ENCODE data around the gene CDCP2.

CDCP2 gene

DNA sequence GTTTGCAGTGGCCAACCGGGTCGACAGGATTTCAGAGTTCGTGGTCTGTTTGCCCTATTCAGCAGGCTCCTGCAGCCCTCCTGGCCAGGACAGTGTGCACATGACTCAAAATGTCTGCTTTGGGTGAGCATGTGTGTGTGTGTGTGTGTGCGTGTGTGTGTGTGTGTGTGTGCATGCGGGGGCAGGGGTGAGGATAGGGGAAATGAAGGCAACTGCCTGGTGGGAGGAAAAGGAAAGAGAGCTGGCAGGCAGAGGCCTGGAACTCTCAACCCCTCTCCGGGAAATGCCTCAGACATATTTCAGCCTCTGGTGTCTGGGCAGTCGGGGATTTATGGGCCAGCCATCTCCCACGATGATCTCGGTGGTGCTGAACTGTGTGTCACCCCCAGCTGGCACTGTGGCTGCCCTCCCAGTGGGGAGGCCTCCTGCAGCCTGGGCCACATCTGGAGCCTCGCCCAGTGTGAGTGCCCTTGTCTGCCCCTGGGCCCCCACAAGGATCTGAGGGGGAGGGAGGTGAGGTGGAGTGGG is 15.2 kb downstream of the CDCP2 start:
- no peak for DNase-seq (ENCODE audit: low read depth in 2 of 2)

DNA sequence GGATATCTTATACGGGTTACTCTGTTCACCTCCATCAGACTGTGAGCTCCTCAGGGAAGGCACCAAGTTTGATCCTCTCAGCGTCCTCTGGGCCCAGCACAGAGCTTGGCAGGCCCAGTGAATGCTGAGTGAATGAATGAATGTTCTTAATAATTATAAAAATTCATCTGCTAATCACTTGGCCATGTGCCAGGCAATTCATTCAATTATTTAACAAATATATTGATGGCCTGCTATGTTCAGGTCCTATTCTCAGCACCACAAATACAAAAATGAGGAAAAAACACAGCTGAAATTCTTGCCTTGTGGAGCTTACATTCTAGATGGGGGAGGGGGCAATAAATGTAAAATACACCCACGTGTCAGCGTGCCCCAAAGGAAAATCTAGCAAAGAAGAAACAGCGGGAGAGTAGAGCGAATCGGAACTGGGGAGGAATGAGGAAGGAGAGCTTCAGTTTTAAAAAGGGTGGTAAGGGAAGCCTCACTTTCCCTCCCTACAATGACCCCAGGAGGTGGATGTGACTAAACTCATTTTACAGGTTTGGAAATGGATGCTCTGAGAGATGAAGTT is 15.8 kb downstream of the CDCP2 start:
- DNase-seq (ENCODE audit: low read depth in 2 of 2) = no peak

DNA sequence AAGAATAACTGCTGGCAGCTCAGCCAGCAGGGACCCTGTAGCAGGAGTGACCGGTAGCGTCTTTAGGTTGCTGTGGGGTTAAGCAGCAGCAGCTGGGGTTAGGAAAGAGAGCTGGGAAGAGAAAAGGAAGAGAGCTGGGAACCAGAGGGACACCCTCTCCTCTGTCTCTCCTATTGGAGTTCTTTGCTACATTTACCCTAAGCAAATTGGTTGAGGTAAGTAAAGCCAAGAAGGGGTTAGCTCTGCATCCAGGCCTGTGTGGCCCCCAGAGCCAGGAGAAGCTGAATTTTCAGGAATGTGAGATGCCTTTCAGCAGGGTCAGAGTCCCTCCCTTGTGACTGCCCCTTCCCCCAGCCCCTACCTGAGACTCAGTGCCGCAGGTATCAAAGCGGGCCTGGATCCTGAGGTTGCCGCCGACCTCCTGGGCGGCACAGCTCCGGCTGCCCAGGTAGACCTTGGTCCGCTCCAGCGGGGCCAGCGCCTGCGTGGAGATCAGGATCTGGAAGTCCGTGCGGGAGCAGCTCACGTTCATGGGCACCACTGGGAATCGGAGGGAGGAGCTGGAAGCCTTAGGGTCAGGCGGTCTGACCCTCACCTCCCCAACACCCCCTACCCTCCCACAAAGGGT is 16.4 kb downstream of the CDCP2 start:
- no peak for DNase-seq (ENCODE audit: low read depth in 2 of 2)

DNA sequence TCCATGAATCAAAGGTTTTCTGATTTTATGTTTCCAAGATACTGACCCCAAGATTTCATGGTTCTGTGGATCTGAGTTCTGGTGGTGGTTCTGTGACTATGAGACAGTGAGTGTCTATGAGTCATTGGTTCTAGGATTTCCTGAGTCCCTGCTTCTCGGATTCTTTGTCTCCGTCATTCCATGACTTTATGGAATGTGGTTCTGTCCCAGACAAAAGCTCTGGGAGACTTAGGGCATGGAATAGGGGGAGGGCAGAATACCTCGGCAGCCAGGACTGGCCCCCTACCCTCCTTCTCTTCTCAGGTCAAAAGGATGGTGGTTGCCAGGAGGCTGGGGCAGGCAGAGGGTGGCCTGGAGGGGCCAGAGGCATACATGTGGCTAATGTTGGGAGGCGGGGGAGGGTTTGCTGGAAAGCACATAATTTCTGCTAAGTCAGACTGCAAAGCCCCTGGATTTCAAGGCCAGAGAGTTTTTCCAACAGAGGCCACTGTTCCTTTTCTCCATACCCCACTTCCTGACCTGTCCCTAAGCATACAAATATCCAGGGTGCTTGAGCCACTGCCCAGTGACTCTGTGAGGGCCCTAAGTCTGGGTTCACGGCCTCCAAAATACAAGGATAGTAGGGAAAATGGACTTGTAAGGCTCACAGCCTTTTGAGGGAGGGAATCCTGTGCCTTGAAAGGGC is 17.2 kb downstream of the CDCP2 start:
- DNase-seq (ENCODE audit: low read depth in 2 of 2) = no peak

DNA sequence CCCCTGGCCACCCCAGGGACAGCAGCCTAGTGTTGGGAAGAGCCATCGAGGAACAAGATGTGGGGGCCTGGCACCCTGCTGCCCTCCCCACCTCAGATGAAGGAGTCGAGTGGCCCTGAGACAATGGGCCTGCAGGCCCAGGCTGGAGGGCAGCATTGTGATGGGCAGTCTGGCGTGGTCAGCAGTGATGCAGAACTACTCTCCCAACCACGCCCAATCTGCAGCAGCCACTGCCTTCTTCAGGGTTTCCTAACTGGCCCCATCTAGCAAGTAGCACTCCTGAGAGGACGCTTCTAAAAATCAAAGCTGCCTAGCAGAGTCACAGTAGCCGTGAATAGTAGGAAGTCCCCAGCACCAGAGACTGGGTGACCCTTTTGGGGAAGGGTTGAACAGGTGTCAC is 18.5 kb downstream of the CDCP2 start:
- no peak for DNase-seq (ENCODE audit: low read depth in 2 of 2)

DNA sequence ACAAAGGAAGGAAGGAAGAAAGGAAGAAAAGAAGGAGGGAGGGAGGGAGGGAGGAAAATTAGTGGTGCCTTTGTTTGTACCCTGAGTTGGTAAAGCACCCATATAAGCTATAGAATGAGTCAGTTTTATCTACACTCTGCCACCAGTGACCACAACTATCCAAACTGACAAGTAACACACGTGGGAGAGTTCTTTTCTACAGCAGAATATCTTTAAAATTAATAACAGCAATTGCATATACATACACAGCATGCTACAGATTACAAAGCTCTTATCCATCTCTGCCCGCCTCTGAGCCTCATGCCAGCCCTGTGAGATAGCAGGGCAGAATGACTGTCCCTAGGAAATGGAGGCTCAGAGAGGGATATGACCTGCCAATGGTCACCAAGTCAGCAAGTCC is 20.3 kb downstream of the CDCP2 start:
- no peak for DNase-seq (ENCODE audit: low read depth in 2 of 2)

DNA sequence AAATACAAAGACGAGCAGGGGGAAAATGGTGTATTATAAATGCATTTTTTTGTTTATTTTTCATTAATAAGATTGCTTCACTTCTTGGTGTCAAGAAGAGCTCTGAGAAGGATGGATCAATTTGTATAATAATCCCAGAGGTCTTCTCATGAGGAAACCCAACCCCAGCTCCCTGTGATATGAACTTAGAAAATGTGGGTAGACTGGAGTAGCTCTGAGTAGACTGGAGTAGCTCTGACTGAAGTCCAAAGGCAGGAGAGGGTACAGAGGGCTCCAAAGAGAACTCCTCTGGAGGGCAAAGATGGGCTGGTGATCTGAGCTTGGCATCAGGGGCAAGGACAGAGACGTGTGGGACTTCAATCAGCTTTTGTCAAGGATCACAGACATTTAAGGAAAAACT is 21.4 kb downstream of the CDCP2 start:
- DNase-seq (ENCODE audit: low read depth in 2 of 2) = no peak

DNA sequence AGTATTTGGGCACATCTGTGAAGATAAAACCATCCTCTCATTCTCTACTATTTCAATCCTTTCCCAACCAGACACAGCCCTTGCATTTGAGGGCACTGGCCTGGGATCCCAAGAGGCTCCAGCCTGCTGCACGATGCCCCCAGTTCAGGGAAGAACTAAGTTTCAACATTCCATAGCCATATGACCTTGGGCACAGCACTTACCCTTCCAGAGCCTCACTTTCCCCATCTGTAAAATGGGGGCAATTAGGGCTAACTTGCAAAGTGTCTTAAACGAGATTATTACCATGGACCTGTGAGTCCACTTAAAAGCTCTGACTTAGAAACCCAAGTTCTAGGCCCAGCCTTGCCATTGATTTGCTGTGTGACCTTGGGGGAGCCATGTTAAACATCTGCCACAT is 22.9 kb downstream of the CDCP2 start:
- no peak for DNase-seq (ENCODE audit: low read depth in 2 of 2)

DNA sequence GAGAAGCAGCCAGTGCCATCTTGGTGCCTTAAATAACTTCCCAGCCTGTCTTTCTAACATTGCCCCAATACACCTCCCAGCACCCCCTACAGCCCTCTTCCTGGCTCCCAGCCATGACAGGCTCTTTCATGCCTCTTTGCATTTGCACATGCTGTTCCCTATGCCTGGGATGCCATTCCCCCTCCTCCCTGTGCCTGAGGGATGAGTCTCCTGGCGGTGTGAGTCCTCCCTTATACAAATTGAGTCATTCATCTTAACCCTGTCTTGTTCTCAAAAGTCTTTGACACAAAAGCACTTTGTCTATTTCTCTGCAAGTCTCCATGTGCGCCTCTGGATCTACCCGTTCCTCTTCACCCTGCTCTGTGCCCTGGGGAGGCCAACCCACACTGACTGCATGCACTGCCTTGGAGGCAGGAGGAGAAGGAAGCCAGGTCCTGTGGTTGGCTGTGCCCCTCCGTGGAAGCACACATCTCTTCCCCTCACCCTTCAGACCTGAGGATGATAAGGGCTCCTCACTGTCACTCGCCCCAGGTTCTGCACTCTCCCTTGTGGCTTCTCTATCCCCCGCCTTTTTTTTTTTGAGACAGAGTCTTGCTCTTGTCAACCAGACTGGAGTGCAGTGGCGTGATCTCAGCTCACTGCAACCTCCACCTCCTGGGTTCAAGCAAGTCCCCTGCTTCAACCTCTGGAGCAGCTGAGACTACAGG is 25.1 kb downstream of the CDCP2 start:
- DNase-seq (ENCODE audit: low read depth in 2 of 2) = no peak

DNA sequence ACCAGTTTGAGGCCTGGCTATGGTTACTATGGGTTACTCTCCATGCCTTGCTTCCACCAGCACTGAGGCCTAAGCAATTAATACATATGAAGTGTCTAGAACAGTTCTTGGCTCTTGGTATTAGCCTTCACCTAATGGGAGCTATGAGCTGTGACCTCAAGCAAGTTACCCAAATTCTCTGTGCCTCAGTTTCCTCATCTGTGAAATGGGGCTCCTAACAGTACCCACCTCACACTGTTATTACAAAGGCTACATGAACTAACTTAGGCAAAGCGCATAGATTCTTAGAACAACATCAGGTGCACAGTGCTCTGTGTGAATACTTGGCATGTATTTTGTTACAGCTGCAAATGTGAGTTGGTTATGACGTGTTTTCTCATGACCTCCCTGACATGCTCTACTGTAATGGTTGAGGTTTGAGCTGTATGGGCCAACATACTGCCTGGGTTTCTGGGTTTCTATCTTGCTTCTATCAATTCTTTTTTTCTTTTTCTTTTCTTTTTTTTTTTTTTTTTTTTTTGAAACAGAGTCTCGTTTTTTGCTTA is 26.5 kb downstream of the CDCP2 start:
- DNase-seq (ENCODE audit: low read depth in 2 of 2) = no peak

DNA sequence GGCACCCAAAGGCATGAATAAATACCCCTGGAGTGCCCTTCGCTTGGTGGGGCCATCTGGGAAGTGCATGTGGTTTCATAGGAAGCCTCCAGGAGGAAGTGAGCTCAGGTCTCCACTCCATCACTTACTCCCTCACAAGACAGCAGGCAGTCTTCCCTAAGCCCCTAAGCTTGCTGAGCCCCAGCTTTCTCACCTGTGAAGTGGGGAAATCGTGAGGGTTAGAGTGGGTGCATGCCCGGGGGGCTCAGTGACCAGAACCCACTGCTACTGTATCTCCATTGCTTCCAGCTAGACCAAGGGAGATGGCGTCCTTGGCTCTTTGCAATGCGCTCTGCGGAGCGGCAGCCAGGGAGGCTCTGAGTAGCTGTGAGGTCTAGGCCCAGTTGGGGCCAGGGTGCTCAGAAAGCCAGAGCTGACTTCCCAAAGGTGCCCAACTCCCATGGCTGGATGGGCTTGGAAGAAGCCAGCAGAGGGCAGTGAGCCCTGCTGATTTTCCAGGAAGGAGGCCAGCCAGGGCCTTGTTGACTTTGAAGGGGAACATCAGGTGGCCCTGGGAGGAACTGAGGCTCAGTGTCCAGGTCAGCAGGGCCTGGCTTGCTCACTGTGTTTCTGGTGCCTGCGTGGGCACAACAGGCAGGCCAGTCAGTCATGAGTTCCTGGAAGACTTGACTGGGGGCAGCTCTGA is 27.3 kb downstream of the CDCP2 start:
- no peak for DNase-seq (ENCODE audit: low read depth in 2 of 2)

DNA sequence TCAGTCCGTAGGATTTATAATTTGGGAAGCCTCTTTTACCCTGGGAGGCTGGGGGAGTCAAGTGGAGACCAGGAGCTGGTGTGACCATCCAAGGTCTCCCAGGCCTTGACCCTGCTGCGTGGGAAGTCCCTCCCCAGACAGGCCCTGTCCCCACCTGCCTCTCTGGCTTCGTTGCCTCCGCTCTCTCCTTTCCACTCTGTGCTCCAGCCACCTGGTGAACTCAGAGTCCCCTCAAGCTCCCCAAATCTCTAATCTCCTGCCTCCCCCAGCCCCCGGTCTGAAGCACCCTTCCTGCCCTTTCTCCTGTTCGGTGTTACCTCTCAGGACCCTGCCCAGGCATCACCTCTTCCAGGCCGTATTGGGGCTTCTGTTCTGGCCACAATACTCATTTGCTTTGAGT is 27.9 kb downstream of the CDCP2 start:
- DNase-seq (ENCODE audit: low read depth in 2 of 2) = no peak

DNA sequence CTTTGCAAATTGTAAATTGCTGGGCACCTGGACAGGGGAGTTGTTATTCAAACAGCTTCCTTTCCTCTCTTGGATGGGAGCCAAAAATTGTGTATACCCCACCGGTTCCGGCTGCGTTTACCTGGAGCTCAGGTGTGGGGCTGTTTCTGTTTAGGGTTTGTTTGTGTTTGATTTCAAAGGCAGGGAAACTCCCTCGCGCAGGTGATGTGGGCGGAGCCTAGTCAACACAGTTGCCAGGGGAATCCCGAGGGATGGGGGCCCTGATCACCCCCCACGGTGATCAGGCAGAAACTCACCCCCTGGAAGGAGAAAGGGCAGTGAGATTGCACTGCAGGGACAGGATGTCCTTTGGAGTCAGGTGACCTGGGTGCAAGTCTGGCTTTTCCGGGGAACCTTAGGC is 28.3 kb downstream of the CDCP2 start:
- DNase-seq (ENCODE audit: low read depth in 2 of 2) = no peak

DNA sequence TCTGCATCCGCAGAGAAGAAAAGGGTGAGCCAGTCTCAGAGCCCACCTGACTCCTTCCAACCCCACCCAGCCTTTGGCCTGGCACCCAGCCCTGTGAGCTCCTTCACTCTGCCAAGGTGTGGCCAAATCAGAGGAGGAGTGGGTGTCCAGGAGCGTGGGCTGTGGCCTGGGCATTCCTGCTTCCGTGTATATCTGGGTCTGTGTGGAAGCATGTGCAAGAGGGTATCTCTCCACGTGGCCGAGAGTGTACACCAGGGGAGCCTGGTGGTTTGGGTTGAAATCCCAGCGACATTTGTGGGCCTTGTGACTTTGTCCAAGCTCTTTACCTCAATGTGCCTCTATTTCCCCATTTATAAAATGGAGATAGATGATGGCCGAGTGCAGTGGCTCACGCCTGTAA is 29.8 kb downstream of the CDCP2 start:
- no peak for DNase-seq (ENCODE audit: low read depth in 2 of 2)

DNA sequence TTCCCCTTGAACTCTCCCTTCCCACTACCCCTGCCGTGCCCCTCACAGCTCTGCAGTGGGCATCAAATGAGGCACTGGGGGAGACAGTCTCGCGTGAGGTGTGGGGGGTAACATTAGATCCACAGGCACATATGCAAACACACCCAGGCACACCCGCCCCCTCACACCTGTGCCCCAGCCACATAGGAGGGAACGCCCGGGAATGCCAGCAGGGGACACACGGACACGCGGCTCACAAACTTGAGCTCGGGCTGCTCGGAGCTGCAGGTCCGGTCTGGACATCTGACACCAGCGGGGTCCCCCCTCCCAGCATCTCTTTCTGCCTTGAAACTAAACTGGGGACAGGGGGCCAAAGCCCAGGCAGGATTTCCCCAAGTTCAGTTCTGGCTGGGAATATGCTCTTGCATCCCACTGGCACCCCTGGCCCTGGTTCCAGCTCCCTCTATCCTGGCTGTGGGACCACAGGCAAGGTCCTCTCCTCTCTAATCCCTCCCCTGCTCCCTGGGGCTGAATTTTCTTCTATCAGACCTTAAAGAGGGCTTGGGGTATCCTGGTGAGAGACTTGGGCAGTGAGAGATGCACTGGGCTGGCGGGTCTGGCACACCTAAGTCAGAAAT is 30.6 kb downstream of the CDCP2 start:
- DNase-seq (ENCODE audit: low read depth in 2 of 2) = no peak

DNA sequence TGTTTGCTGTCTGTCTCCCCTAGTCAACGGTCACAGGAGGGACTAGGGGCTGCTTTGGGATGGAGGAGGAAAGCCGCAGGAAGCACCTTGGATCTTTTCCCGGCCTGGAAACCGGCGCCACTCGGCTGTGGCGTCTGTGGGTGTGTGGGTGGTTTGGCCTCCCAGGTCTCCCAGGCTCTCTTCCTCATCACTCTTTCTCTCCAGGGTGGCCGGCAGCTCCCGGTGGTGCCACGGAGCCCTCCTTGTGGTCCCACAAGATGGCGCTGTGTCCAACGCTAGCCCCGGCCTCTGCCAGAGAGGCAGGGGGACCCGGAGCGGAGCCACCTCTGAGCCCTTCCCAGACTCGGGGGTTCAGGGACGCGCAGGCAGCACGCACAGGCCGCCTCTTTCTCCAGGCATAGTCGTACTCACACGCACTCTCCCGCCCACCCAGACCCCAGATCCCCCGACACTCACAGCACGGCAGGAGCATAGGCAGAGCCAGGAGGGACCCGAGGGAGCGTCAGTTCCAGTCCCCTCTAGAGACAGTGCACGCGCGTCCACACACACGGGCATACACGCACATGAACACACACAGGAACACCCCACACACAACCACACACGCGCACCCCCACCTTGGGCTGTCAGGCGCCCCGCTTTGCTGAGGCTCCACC is 31.2 kb downstream of the CDCP2 start:
- DNase-seq (ENCODE audit: low read depth in 2 of 2) = peak; percentile 45 to 57

DNA sequence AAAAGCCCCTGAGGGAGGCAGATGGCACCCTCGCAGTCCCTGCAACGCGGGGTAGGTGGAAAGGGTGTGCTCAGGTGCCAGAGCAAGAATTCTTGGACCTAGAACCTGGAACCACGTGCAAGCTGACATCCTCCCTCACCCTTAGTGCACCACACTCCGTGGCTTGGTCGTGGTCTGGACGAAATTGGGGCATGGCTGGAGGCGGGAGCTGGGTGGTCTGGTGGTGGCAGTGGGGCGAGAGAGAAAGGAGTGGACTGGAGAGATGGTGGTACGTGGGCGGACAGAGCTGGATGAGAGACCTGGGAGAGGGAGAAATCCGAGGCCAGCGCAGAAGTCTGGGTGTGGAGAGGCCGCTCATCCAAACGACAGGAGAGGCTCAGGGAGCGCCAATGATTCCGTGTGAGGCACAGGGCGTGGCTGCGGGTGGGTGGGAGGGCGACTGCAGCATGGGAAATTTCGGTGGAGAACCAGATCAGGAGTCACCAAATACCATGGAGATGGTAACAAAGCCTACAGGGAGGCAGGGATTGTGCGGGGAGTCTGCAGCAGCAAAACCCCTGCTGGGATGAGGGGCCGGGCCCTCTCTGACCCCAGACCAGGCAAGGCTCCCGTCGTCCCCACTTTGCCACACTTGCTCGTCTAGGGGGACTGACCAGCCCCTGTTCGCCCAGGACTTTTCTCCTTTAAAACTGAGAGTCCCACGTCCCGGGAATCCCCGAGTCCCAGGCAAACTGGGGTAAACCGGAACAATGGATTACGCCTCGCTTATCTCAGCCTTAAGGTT is 31.9 kb downstream of the CDCP2 start:
- DNase-seq (ENCODE audit: low read depth in 2 of 2) = no peak

DNA sequence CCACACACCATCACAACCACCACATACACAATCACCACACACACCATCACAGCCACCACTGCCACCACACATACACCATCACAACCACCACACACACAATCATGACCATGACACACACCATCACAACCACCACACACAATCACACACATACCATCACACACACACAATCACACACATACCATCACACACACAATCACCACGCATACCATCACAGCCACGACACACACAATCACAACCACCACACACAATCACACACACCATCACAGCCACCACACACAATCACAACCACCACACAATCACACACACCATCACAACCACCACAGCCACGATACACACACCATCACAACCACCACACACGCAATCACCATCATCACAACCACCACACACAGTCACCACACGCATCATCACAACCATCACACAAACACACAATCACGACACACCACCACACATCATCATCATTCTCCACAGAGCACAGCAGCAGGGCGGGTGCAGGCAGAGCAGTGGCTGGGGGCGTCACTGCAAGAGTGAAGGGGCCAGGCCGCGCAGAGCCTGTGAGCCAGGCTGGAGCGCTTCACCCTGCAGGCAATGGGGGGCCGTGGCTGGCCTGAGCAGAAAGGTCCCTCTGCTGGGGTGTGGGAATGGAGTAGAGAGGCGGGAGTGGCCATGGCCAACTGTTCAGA is 32.6 kb downstream of the CDCP2 start:
- DNase-seq (ENCODE audit: low read depth in 2 of 2) = no peak

DNA sequence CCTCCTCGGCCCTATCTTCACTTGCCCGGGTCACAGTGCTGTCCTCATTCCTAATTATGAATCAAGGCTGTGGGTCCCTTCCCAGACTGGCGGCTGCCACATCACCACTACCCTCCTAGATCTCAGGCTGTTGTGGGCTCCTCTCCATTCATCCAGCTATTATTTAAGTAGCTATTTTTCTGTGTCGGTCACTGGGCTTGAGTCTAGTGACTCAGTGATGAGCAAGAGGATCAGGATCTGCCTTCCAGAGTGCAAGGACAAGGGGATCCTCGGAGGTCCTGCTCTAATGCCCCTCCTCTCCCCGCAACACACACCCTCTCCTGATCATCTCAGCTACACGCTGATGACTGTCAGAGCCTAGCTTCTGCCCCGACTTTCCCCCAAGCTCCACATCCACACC is 34.1 kb downstream of the CDCP2 start:
- DNase-seq (ENCODE audit: low read depth in 2 of 2) = no peak
